A549 (cell line): ENCODE measurements around the gene SGCA. TPM values are rescaled to one million over a fixed set of nuclear protein-coding genes. Genes with fewer than 3 reads are reported as not detected.

ENCODE experiments used
- ATAC-seq, 2 experiments: fragments of 200-7000 bp in 1 of 2; fragments of >200 bp in 1 of 2; cut with Nextera tagmentation in 1 of 2; cut with Tn5 transposase in 1 of 2; 3 replicates each; pipeline versions ENCODE4 v1.8.0 to v1.9.1; 2018 to 2020; ENCODE audit warnings: mild to moderate bottlenecking in 1 of 2, moderate library complexity in 1 of 2
- CTCF ChIA-PET: fragments of 300-600 bp; sonication (Branson Sonifier 250); formaldehyde crosslinking; extraction: SDS; loops from one replicate; lab custom pipeline; 2021; ENCODE audit warnings: antibody characterized with exemption, inconsistent platforms; lab: Yijun Ruan, JAX
- POLR2A ChIA-PET: fragments of 350-600 bp; formaldehyde crosslinking; extraction: SDS; loops from one replicate; lab custom pipeline; 2021; ENCODE audit warnings: antibody characterized with exemption, inconsistent platforms; lab: Yijun Ruan, JAX
- DNase-seq, 2 experiments: peaks; one replicate each; pipeline versions ENCODE4 v3.0.0 to v3.0.0-alpha.2; 2011 to 2016; ENCODE audit warnings: low read depth in 1 of 2, low spot score in 1 of 2
- FAIRE-seq: peaks from 2 replicates; lab custom pipeline; 2011; peaks lifted over from hg19 to GRCh38; lab: Jason Lieb, UNC
- H3K27ac ChIP-seq, 2 experiments: fragments of >200 bp; sonication (Bioruptor Twin); formaldehyde crosslinking; 3 replicates each; pipeline ENCODE4 v1.5.1; 2016 to 2017
- H3K4me1 ChIP-seq: fragments of >200 bp; sonication (Bioruptor Twin); formaldehyde crosslinking; 3 replicates; pipeline ENCODE4 v1.6.1; 2016
- H3K4me2 ChIP-seq: fragments of >200 bp; sonication (Bioruptor Twin); formaldehyde crosslinking; 3 replicates; pipeline ENCODE4 v1.6.1; 2016
- H3K4me3 ChIP-seq: fragments of >200 bp; sonication (Bioruptor Twin); formaldehyde crosslinking; 3 replicates; pipeline ENCODE4 v1.5.1; 2016
- H3K9me3 ChIP-seq: fragments of >200 bp; sonication (Bioruptor Twin); formaldehyde crosslinking; 3 replicates; pipeline ENCODE4 v1.6.1; 2016
- BCL3 ChIP-seq: fragments of >200 bp; sonication (Bioruptor Twin); formaldehyde crosslinking; IDR thresholded peaks from 3 replicates; pipeline ENCODE4 v1.6.1; 2016
- CBX2 ChIP-seq: fragments of 200-600 bp; sonication (generic); IDR thresholded peaks from 2 replicates; pipeline ENCODE4 v1.6.1; 2016; ENCODE audit warnings: low read depth, mild to moderate bottlenecking, borderline replicate concordance
- CBX8 ChIP-seq: fragments of 200-600 bp; sonication (generic); IDR thresholded peaks from 2 replicates; pipeline ENCODE4 v1.6.1; 2016
- CEBPB ChIP-seq, 2 experiments: fragments of >200 bp in 1 of 2; sonication (Bioruptor Twin) in 1 of 2; formaldehyde crosslinking in 1 of 2; IDR thresholded peaks; 2 replicates each; pipeline ENCODE4 v1.6.1; 2012 to 2016
- CHD2 ChIP-seq: fragments of 150-350 bp; IDR thresholded peaks from 2 replicates; pipeline ENCODE4 v1.6.1; 2014; ENCODE audit warnings: low read length; ENCODE audit not compliant: partially characterized antibody
- CHD4 ChIP-seq: fragments of 200-600 bp; sonication (generic); IDR thresholded peaks from 2 replicates; pipeline ENCODE4 v1.6.1; 2016; ENCODE audit warnings: antibody characterized with exemption, mild to moderate bottlenecking, borderline replicate concordance
- CTCF ChIP-seq: fragments of >200 bp; sonication (Bioruptor Twin); formaldehyde crosslinking; IDR thresholded peaks from 3 replicates; pipeline ENCODE4 v1.5.1; 2016
- EHF ChIP-seq: fragments of 250-450 bp; sonication (Bioruptor Pico); IDR thresholded peaks from 2 replicates; pipeline ENCODE4 v1.5.0; 2020; ENCODE audit warnings: mild to moderate bottlenecking
- EHMT2 ChIP-seq: fragments of 200-600 bp; sonication (generic); IDR thresholded peaks from 2 replicates; pipeline ENCODE4 v1.6.1; 2016; ENCODE audit warnings: antibody characterized with exemption, low read depth, mild to moderate bottlenecking, moderate library complexity
- EP300 ChIP-seq, 2 experiments: fragments of >200 bp; sonication (Bioruptor Twin); formaldehyde crosslinking; IDR thresholded peaks; 2 replicates in 1 of 2; 3 replicates in 1 of 2; pipeline ENCODE4 v1.6.1; 2016 to 2017
- ESRRA ChIP-seq: fragments of 150-350 bp; IDR thresholded peaks from 2 replicates; pipeline ENCODE4 v1.6.1; 2014; ENCODE audit warnings: mild to moderate bottlenecking, low read length, borderline replicate concordance
- FOSB ChIP-seq: fragments of 250-450 bp; sonication (Bioruptor Pico); IDR thresholded peaks from 2 replicates; pipeline ENCODE4 v1.5.0; 2020; ENCODE audit warnings: mild to moderate bottlenecking, moderate library complexity
- GATA3 ChIP-seq: IDR thresholded peaks from 2 replicates; pipeline ENCODE4 v1.6.1; 2012; ENCODE audit warnings: borderline replicate concordance
- HDAC2 ChIP-seq: fragments of 200-600 bp; sonication (generic); IDR thresholded peaks from 2 replicates; pipeline ENCODE4 v1.6.1; 2016
- HEYL ChIP-seq: fragments of 250-450 bp; sonication (Bioruptor Pico); IDR thresholded peaks from 2 replicates; pipeline ENCODE4 v1.8.0; 2021; ENCODE audit warnings: mild to moderate bottlenecking, moderate library complexity
- HOXA7 ChIP-seq: fragments of 250-450 bp; sonication (Bioruptor Pico); IDR thresholded peaks from 2 replicates; pipeline ENCODE4 v1.5.0; 2020; ENCODE audit warnings: mild to moderate bottlenecking, moderate library complexity
- JUN ChIP-seq, 2 experiments: fragments of >200 bp; sonication (Bioruptor Twin); formaldehyde crosslinking; IDR thresholded peaks; 2 replicates in 1 of 2; 3 replicates in 1 of 2; pipeline ENCODE4 v1.6.1; 2016 to 2017
- JUNB ChIP-seq: fragments of >200 bp; sonication (Bioruptor Twin); formaldehyde crosslinking; IDR thresholded peaks from 2 replicates; pipeline ENCODE4 v1.6.1; 2016
- KDM1A ChIP-seq: fragments of 200-600 bp; sonication (generic); IDR thresholded peaks from 2 replicates; pipeline ENCODE4 v1.6.1; 2016; ENCODE audit warnings: low read depth, mild to moderate bottlenecking
- MAFK ChIP-seq: fragments of 450-650 bp; IDR thresholded peaks from 2 replicates; pipeline ENCODE4 v1.6.1; 2014; ENCODE audit not compliant: partially characterized antibody
- MAX ChIP-seq: IDR thresholded peaks from 2 replicates; pipeline ENCODE4 v1.6.1; 2012
- MYC ChIP-seq: IDR thresholded peaks from 2 replicates; pipeline ENCODE4 v1.6.1; 2012; ENCODE audit warnings: mild to moderate bottlenecking, inconsistent platforms, low read length, improper control_type of control experiment, borderline replicate concordance
- NFE2L2 ChIP-seq: fragments of 150-350 bp; conservative IDR thresholded peaks from 2 replicates; pipeline ENCODE4 v1.6.1; 2014; ENCODE audit warnings: low read length
- NPAS2 ChIP-seq: fragments of 250-450 bp; sonication (Bioruptor Pico); IDR thresholded peaks from 2 replicates; pipeline ENCODE4 v1.8.0; 2022; ENCODE audit warnings: mild to moderate bottlenecking, moderate library complexity, borderline replicate concordance
- NR3C1 ChIP-seq: fragments of >200 bp; sonication (Bioruptor Twin); formaldehyde crosslinking; IDR thresholded peaks from 3 replicates; pipeline ENCODE4 v1.6.1; 2017
- PHF8 ChIP-seq: fragments of 200-600 bp; sonication (generic); IDR thresholded peaks from 2 replicates; pipeline ENCODE4 v1.6.1; 2016; ENCODE audit warnings: low read depth, mild to moderate bottlenecking, antibody characterized with exemption, moderate library complexity, borderline replicate concordance
- POLR2A ChIP-seq: IDR thresholded peaks from 2 replicates; pipeline ENCODE4 v1.6.1; 2012; ENCODE audit warnings: mild to moderate bottlenecking, low read length
- RARB ChIP-seq: fragments of 250-450 bp; sonication (Bioruptor Pico); IDR thresholded peaks from 2 replicates; pipeline ENCODE4 v1.8.0; 2021; ENCODE audit warnings: mild to moderate bottlenecking, moderate library complexity
- RCOR1 ChIP-seq: fragments of 150-350 bp; IDR thresholded peaks from 2 replicates; pipeline ENCODE4 v1.6.1; 2014; ENCODE audit warnings: antibody characterized with exemption, low read length, low read depth
- RNF2 ChIP-seq: fragments of 200-600 bp; sonication (generic); IDR thresholded peaks from 2 replicates; pipeline ENCODE4 v1.6.1; 2016; ENCODE audit warnings: low read depth, mild to moderate bottlenecking, antibody characterized with exemption, moderate library complexity, borderline replicate concordance
- SREBF2 ChIP-seq: fragments of 450-650 bp; IDR thresholded peaks from 2 replicates; pipeline ENCODE4 v1.6.1; 2014; ENCODE audit warnings: mild to moderate bottlenecking, moderate library complexity
- TFCP2L1 ChIP-seq: fragments of 250-450 bp; sonication (Bioruptor Pico); IDR thresholded peaks from 2 replicates; pipeline ENCODE4 v1.5.0; 2021; ENCODE audit warnings: mild to moderate bottlenecking
- TP53 ChIP-seq: fragments of 250-450 bp; sonication (Bioruptor Pico); IDR thresholded peaks from 2 replicates; pipeline ENCODE4 v1.5.0; 2021; ENCODE audit warnings: mild to moderate bottlenecking, moderate library complexity
- ZFP36 ChIP-seq: fragments of 450-650 bp; IDR thresholded peaks from 2 replicates; pipeline ENCODE4 v1.6.1; 2014; ENCODE audit warnings: borderline replicate concordance; ENCODE audit not compliant: partially characterized antibody
- ZNF302 ChIP-seq: fragments of 250-450 bp; sonication (Bioruptor Pico); IDR thresholded peaks from 2 replicates; pipeline ENCODE4 v1.9.0; 2021; ENCODE audit warnings: inconsistent platforms, mild to moderate bottlenecking, moderate library complexity
- WGBS: methylation state at CpG from one replicate; pipeline ENCODE4 v1.1.6; 2017; ENCODE audit errors: missing lambda C conversion rate; 5-methylcytosine and 5-hydroxymethylcytosine counted together
- polyA plus RNA-seq, 4 experiments: library from polyadenylated mRNA; depleted of rRNA in 3 of 4; stranded (reverse); fragments of >200 nt; fragmentation: RNase III in 1 of 4; extraction: RNeasy Plus Mini Kit Qiagen cat#74134 plus additional on column Dnase treatment in 1 of 4; gene quantifications; 2 replicates in 3 of 4; 3 replicates in 1 of 4; pipeline ENCODE4 v1.2.3, GENCODE V29; 2011 to 2017
- TF ChIP-seq, protein P1 (sequence below): fragments of 250-450 bp; sonication (Bioruptor Pico); IDR thresholded peaks from 2 replicates; pipeline ENCODE4 v1.5.0; 2020; ENCODE audit warnings: low read depth, mild to moderate bottlenecking, moderate library complexity

The SGCA gene
- polyA plus RNA-seq, 2 of the 4 experiments (the other 2 are of a cell fraction) = 0.44 to 3.4 TPM

DNA sequence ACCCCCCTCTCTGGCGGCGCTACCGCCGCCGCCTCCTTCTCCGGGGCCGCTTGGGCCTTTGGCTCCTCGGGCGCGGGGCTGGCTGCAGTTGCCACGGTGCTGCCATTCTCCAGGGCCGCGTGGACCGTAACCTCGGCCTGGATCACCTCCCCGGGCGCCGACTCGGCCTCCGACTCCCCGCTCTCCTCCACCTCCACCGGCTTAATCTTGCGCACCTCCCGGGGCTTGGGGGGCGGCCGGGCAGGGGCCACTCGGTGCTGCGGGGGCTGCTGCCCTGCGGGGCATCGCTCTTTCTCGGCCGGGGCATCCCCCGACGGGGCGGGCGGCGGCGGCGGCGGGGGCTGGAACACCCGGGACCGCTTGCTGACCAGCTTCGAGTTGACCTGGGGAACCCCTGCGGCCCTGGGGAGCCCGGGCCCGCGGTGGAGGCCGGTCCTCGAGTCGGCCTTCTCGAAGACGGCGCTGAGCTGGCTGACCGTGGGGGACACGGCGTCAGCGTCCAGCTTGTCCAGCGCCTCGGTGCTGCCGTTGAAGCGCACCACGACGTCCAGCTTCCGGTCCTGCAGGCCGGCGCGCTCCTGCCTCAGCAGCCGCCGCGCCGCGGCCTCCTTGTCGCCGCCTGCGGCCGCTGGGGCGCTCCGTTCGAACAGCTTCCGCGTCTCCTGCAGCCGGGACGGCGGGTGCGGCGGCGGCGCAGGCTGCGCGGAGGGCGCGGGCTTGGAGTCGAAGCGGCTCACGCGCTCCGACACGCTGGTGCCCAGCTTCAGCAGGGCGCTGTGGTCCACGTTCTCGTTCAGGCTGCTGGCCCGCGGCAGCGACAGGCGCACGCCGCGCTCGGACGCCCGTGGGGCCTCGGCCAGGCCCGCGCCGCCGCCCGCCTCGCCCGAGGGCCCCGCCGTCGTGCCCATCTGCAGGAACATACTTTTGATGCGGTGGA lies 16.1 kb upstream of the SGCA start:
- Histone ChIP-seq H3K27ac (peak overlapping the region; percentile 96 to 98), H3K4me1 (peaks cover 56% of the 10 kb centered on the region), H3K4me3 (peak overlapping the region; percentile 86), H3K9me3 (no peaks in the 10 kb centered on the region), H3K4me2 (peak overlapping the region; percentile 95)
- FAIRE-seq (no peak), ATAC-seq (peak in 1 of 2 experiments; percentile 6; a peak in 1 of 6 replicates), DNase-seq (peak in 1 of 2 experiments; percentile 76)
- 2% methylated on average over 54 of the region's 123 CpGs for WGBS
- POLR2A ChIA-PET = interaction anchor here (1.3 kb wide), 1 partner anchor 11 kb away, joined by 3 read pairs; no protein-coding TSS in a partner anchor
- CTCF ChIA-PET = interaction anchor here (1.0 to 60.2 kb wide), 13 partner anchors 11 to 197 kb away, joined by 3 to 1356 read pairs (median 6); partner anchors contain the start of genes PDK2 and SGCA
- TF ChIP-seq NFE2L2 (no peak), CHD2 (no peak), RARB (CRISPR knock-in tag) (no peak), JUN (IDR thresholded peaks at IDR 0.05) (peak in 1 of 2 experiments; percentile 81; a peak in 3 of 5 replicates), ZNF302 (no peak), SREBF2 (no peak), GATA3 (no peak), EHF (CRISPR knock-in tag) (no peak), RNF2 (peak; percentile 52; the same call in 1 of the 2 replicates), EHMT2 (no peak), MYC (no peak; the same call in 1 of the 2 replicates), TFCP2L1 (no peak), HEYL (CRISPR knock-in tag) (no peak), PHF8 (no peak), NPAS2 (CRISPR knock-in tag) (no peak), MAX (peak; percentile 19), HOXA7 (CRISPR knock-in tag) (no peak), CBX8 (no peak), BCL3 (0 out of 3 replicates have a peak, but pooled peaks have one; percentile 29), CBX2 (no peak), TP53 (CRISPR knock-in tag) (no peak), RCOR1 (no peak), CHD4 (no peak), JUNB (no peak), CTCF (no peak), POLR2A (no peak), ZFP36 (no peak), KDM1A (no peak), HDAC2 (no peak), CEBPB (IDR thresholded peaks at IDR 0.05) (no peak), FOSB (no peak), MAFK (no peak), NR3C1 (no peak), ESRRA (no peak), EP300 (IDR thresholded peaks at IDR 0.05) (no peak)
- TF ChIP-seq, protein P1, sequence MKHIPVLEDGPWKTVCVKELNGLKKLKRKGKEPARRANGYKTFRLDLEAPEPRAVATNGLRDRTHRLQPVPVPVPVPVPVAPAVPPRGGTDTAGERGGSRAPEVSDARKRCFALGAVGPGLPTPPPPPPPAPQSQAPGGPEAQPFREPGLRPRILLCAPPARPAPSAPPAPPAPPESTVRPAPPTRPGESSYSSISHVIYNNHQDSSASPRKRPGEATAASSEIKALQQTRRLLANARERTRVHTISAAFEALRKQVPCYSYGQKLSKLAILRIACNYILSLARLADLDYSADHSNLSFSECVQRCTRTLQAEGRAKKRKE (CRISPR knock-in tag) = no peak
